ENCODE measurements around the gene CLSTN1. TPM values are rescaled to one million over a fixed set of nuclear protein-coding genes. Genes with fewer than 3 reads are reported as not detected.
A peak's percentile ranks its signal among the peaks of the same experiment; 100 is the strongest.

The CLSTN1 gene
- total RNA-seq, 1 donor from 2014 or later = 127 TPM

DNA sequence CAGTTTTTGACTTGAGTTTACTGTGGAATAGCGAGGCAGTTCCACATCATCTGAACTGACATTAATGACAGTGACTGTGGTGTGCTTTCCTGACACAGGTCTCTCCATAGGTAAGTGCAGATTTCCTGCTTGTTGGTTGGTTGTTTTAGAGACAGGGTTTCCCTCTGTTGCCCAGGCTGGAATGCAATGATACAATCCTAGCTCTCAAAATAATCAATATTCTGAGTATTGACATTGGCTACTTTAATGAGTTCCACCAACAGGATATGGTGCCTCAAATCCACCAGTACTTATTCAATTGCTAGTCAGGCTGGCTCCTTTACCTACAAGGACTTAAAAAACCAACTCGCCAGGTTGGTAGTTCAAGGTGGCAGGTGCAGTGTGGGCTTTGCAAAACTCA lies 63.8 kb downstream of the CLSTN1 start:
- TF ChIP-seq, protein P1, sequence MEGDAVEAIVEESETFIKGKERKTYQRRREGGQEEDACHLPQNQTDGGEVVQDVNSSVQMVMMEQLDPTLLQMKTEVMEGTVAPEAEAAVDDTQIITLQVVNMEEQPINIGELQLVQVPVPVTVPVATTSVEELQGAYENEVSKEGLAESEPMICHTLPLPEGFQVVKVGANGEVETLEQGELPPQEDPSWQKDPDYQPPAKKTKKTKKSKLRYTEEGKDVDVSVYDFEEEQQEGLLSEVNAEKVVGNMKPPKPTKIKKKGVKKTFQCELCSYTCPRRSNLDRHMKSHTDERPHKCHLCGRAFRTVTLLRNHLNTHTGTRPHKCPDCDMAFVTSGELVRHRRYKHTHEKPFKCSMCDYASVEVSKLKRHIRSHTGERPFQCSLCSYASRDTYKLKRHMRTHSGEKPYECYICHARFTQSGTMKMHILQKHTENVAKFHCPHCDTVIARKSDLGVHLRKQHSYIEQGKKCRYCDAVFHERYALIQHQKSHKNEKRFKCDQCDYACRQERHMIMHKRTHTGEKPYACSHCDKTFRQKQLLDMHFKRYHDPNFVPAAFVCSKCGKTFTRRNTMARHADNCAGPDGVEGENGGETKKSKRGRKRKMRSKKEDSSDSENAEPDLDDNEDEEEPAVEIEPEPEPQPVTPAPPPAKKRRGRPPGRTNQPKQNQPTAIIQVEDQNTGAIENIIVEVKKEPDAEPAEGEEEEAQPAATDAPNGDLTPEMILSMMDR (IDR thresholded peaks at IDR 0.05; ENCODE audit: unreplicated experiment) = no peak
- H3K4me3 Mint-ChIP-seq = no peak overlapping the region
- H3K9me3 Mint-ChIP-seq = no peaks in the 10 kb centered on the region
- no peaks in the 10 kb centered on the region for H3K27me3 Mint-ChIP-seq (ENCODE audit: low read depth)
- peaks cover 22% of the 10 kb centered on the region for H3K36me3 Mint-ChIP-seq
- DNase-seq (ENCODE audit: low spot score in 2 of 2, unreplicated experiment in 2 of 2) = no peak
- no peak overlapping the region for H3K27ac Mint-ChIP-seq
- H3K4me1 Mint-ChIP-seq = peaks cover 17% of the 10 kb centered on the region

DNA sequence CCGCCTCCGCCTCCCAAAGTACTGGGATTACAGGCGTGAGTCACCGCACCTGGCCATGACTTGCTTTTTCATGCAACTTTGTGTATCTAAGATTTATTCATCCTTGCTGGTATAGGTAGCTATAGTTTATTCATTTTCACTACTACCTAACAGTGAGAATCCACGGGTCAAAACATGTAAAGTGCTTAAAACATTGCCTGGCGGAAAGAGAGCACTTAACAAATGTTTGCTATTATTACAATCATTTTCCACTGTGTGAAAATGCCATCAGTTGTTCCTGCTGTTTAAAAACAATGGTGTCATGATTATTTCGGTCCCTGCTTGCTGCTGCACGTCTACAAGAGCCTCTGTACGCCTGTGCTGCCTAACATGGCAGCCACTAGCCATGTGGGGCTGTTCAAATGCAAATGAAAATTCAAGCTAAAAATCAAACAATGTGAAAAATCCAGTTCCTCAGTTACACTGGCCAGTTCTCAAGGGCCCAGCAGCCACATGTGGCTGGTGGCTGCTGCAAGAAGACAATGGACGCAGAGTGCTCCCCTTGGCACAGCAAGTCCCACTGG lies 65.1 kb downstream of the CLSTN1 start:
- peaks cover 22% of the 10 kb centered on the region for H3K36me3 Mint-ChIP-seq
- H3K27me3 Mint-ChIP-seq (ENCODE audit: low read depth) = no peaks in the 10 kb centered on the region
- H3K4me3 Mint-ChIP-seq = no peak overlapping the region
- DNase-seq (ENCODE audit: low spot score in 2 of 2, unreplicated experiment in 2 of 2) = no peak
- H3K9me3 Mint-ChIP-seq = no peaks in the 10 kb centered on the region
- peaks cover 17% of the 10 kb centered on the region for H3K4me1 Mint-ChIP-seq
- TF ChIP-seq, protein P1 (IDR thresholded peaks at IDR 0.05; ENCODE audit: unreplicated experiment) = no peak
- H3K27ac Mint-ChIP-seq = no peak overlapping the region

DNA sequence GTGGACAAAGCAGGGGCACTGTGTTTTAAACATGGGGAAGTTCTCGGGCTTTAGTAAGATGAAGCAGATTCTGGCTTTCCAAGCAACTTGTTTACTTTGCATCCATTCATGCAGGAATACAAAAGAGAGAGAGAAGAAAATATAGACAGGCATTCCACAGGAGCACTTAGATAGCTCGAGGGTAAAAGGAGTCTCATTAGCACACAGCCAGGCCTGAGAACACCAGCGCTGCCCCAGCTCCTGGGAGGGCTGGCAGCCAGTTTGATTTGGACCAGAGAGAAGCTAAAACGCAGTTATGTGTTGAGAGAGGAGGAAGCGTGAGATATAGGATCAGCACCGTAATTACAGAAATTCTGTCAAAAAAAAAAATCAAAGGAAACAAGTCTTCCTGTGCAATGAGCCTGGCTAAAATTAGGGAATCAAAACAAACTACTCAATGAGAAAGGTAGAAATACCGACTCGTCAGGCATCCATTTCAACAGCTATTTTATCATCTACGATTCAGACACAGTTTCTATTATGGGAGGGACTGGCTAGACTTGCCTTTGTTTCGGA lies 68.2 kb downstream of the CLSTN1 start:
- Mint-ChIP-seq H3K36me3 (peaks cover 20% of the 10 kb centered on the region), H3K9me3 (no peaks in the 10 kb centered on the region), H3K27ac (peak overlapping the region; percentile 73), H3K4me1 (peaks cover 17% of the 10 kb centered on the region), H3K27me3 (ENCODE audit: low read depth) (no peaks in the 10 kb centered on the region), H3K4me3 (peak overlapping the region; percentile 15)
- TF ChIP-seq, protein P1 (IDR thresholded peaks at IDR 0.05; ENCODE audit: unreplicated experiment) = no peak
- no peak for DNase-seq (ENCODE audit: low spot score in 2 of 2, unreplicated experiment in 2 of 2)

DNA sequence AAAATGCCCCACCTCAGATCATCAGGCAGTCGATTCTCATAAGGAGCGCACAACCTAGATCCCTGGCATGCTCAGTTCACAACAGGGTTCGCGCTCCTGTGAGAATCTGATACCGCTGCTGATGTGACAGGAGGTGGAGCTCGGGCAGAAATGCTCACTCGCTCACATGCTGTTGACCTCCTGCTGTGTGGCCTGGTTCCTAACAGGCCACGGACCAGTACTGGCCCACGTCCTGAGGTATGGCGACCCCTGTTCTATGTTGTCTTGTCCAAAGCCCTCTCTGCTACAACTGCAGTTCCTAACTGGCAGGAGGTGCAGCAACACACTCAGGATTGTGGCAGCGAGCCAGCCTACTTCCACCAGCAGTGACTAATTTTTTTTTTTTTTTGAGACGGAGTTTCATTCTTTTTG lies 70.6 kb downstream of the CLSTN1 start:
- Mint-ChIP-seq H3K27me3 (ENCODE audit: low read depth) (no peaks in the 10 kb centered on the region), H3K4me1 (peaks cover 17% of the 10 kb centered on the region), H3K36me3 (peaks cover 31% of the 10 kb centered on the region), H3K4me3 (no peak overlapping the region), H3K27ac (no peak overlapping the region), H3K9me3 (no peaks in the 10 kb centered on the region)
- DNase-seq (ENCODE audit: low spot score in 2 of 2, unreplicated experiment in 2 of 2) = no peak
- TF ChIP-seq, protein P1 (IDR thresholded peaks at IDR 0.05; ENCODE audit: unreplicated experiment) = no peak

DNA sequence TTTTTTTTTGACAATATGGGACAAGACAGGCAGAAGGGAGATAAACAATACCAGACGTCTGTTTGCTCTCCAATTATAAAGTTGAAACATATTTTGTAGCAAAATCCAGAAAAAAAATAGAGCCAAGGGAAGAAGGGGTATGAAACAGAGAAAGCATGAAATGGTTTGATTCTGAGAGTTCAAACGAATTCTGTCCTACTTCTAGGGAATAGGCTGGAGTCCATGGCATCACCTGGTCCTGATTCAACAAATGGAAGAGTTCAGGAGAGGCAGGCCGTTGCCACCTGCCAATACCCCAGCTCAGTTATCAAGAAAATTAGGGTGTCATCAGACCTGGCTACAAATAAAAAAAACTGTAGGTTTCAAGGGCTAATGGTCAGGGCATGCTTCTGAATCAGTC lies 71.8 kb downstream of the CLSTN1 start:
- Mint-ChIP-seq H3K4me1 (peaks cover 17% of the 10 kb centered on the region), H3K9me3 (no peaks in the 10 kb centered on the region), H3K27ac (peak overlapping the region; percentile 1), H3K36me3 (peaks cover 34% of the 10 kb centered on the region), H3K27me3 (ENCODE audit: low read depth) (no peaks in the 10 kb centered on the region), H3K4me3 (no peak overlapping the region)
- DNase-seq (ENCODE audit: low spot score in 2 of 2, unreplicated experiment in 2 of 2) = no peak
- TF ChIP-seq, protein P1 (IDR thresholded peaks at IDR 0.05; ENCODE audit: unreplicated experiment) = no peak

All from mesothelial cell of epicardium (in vitro differentiated cells).